Right lobe of liver (tissue), 6 donors: ENCODE measurements around the gene CDH13. TPM values are rescaled to one million over a fixed set of nuclear protein-coding genes. Genes with fewer than 3 reads are reported as not detected.

Source experiments
- ATAC-seq, 4 donors: fragments of 200-7000 bp; cut with Tn5 transposase; one replicate each; pipeline ENCODE4 v1.9.1; 2020; ENCODE audit warnings: mild to moderate bottlenecking in 4 of 4, moderate library complexity in 4 of 4
- DNase-seq, 3 donors: peaks; one replicate each; pipeline ENCODE4 v3.0.0-alpha.2; 2020
- H3K27ac ChIP-seq, 3 donors: fragments of 200-600 bp; one replicate each; pipeline ENCODE4 v1.8.0; 2022
- H3K27me3 ChIP-seq, 2 donors: fragments of 200-600 bp; one replicate each; pipeline ENCODE4 v1.8.0; 2022
- H3K36me3 ChIP-seq, 4 donors: fragments of 200-600 bp; sonication (generic) in 1 of 4; one replicate each; pipeline versions ENCODE4 v1.5.1 to v1.8.0; 2017 to 2022; ENCODE audit warnings: control low read depth in 1 of 4
- H3K4me1 ChIP-seq, 4 donors: fragments of 200-600 bp; sonication (generic) in 1 of 4; one replicate each; pipeline versions ENCODE4 v1.5.1 to v1.8.0; 2017 to 2022; ENCODE audit warnings: control low read depth in 1 of 4
- H3K4me3 ChIP-seq, 3 donors: fragments of 200-600 bp; one replicate each; pipeline ENCODE4 v1.8.0; 2022
- H3K9me3 ChIP-seq, 4 donors: fragments of 200-600 bp; sonication (generic) in 1 of 4; one replicate each; pipeline versions ENCODE4 v1.5.1 to v1.8.0; 2017 to 2022; ENCODE audit warnings: control low read depth in 1 of 4
- POLR2A ChIP-seq: fragments of 450-650 bp; IDR thresholded peaks from one replicate; pipeline ENCODE4 v1.6.1; 2017; ENCODE audit warnings: antibody characterized with exemption, mild to moderate bottlenecking
- WGBS: methylation state at CpG from one replicate; pipeline ENCODE4 v1.1.6; 2018; ENCODE audit warnings: low coverage, low lambda C conversion rate; ENCODE audit not compliant: insufficient coverage; ENCODE audit errors: missing lambda C conversion rate; 5-methylcytosine and 5-hydroxymethylcytosine counted together
- intact Hi-C, 2 donors: fragments of 100-400 bp; cut with DNase I; formaldehyde crosslinking; loops; one replicate each; pipeline versions ENCODE4 v1.11.2 to v1.14.1; 2022
- total RNA-seq, 6 experiments: library from RNA; depleted of rRNA in 2 of 6; stranded (reverse); fragments of >200 nt in 2 of 6; fragmentation: NEBNext Ultra II Directional in 3 of 6; extraction: Animal tissue kit (Norgen Biotek cat#: 25700) in 3 of 6; gene quantifications; one replicate each; pipeline versions ENCODE4 v1.1.0 to v1.2.4, GENCODE V29; 2016 to 2023
- TF ChIP-seq, protein P1 (sequence below), 4 donors: fragments of 200-600 bp in 3 of 4; fragments of 450-650 bp in 1 of 4; IDR thresholded peaks; one replicate each; pipeline versions ENCODE4 v1.5.1 to v1.8.0; 2016 to 2022; ENCODE audit warnings: antibody characterized with exemption in 4 of 4, mild to moderate bottlenecking in 2 of 4
- donor health status: DM: no; HTN: yes; CAD: no.
- donor health status: DM: no; HTN: no; CAD: no.
- donor health status: DM: no; HTN: no; CAD: no.
- donor health status: DM: no; HTN: yes; CAD: no.
- donor health status: DM: no; HTN: yes; CAD: no.

CDH13 gene
- total RNA-seq, 6 experiments from 2014 or later = 0.13 to 4.6 (median 0.49) TPM

DNA sequence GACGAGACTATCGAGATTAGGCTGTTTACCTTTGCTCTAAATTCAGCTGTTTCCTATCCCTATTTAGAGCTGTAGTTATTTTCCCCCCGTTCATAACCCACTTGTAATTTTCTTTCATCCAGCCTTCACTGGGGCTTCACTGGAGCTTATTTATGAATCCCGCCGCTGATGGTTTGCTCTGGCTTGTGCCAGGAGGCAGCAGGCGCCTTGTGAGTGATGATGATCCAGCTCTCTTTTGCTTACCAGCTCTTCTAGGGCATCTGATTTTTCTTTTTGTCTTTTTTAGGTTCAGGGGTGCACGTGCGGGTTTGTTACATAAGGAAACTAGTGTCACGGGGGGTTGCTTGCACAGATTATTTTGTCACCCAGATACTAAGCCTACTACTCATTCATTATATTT is 37.4 kb upstream of the CDH13 start:
- no peak overlapping the region for H3K27ac ChIP-seq
- DNase-seq (no peak), ATAC-seq (no peak)
- H3K4me1 ChIP-seq = no peaks in the 10 kb centered on the region
- no peaks in the 10 kb centered on the region for H3K9me3 ChIP-seq
- no peaks in the 10 kb centered on the region for H3K36me3 ChIP-seq
- 71% methylated on average over 9 of the region's 9 CpGs for WGBS
- intact Hi-C loops = no loop called here
- TF ChIP-seq, protein P1, sequence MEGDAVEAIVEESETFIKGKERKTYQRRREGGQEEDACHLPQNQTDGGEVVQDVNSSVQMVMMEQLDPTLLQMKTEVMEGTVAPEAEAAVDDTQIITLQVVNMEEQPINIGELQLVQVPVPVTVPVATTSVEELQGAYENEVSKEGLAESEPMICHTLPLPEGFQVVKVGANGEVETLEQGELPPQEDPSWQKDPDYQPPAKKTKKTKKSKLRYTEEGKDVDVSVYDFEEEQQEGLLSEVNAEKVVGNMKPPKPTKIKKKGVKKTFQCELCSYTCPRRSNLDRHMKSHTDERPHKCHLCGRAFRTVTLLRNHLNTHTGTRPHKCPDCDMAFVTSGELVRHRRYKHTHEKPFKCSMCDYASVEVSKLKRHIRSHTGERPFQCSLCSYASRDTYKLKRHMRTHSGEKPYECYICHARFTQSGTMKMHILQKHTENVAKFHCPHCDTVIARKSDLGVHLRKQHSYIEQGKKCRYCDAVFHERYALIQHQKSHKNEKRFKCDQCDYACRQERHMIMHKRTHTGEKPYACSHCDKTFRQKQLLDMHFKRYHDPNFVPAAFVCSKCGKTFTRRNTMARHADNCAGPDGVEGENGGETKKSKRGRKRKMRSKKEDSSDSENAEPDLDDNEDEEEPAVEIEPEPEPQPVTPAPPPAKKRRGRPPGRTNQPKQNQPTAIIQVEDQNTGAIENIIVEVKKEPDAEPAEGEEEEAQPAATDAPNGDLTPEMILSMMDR (IDR thresholded peaks at IDR 0.05) = no peak
- no peak overlapping the region for H3K4me3 ChIP-seq
- H3K27me3 ChIP-seq = no peaks in the 10 kb centered on the region

DNA sequence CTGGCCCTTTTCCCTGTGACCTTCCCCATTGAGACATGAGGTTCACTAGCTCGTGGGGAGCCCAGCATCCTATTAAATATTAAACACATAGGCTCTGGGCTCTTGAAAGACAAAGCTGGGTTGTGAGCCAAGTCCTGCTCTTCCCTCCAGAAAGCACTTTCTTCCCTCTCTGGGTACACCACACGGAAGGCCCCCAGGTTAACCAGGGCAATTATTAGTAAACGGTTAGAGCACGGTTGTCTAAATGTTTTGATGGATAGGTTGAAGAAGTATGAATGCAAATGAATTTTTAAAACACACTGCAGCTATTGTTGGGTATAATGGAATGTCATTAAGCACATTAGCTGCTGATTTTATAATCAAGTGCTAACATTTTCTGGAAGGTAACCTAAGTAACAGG is 32.7 kb upstream of the CDH13 start:
- H3K27ac ChIP-seq = no peak overlapping the region
- ATAC-seq (no peak), DNase-seq (no peak)
- H3K4me3 ChIP-seq = no peak overlapping the region
- intact Hi-C loops = no loop called here
- no peak for TF ChIP-seq POLR2A
- TF ChIP-seq, protein P1 (IDR thresholded peaks at IDR 0.05) = no peak
- WGBS = 57% methylated on average over 4 of the region's 4 CpGs
- no peaks in the 10 kb centered on the region for H3K36me3 ChIP-seq
- H3K4me1 ChIP-seq = no peaks in the 10 kb centered on the region
- H3K27me3 ChIP-seq = no peaks in the 10 kb centered on the region
- H3K9me3 ChIP-seq = no peaks in the 10 kb centered on the region

DNA sequence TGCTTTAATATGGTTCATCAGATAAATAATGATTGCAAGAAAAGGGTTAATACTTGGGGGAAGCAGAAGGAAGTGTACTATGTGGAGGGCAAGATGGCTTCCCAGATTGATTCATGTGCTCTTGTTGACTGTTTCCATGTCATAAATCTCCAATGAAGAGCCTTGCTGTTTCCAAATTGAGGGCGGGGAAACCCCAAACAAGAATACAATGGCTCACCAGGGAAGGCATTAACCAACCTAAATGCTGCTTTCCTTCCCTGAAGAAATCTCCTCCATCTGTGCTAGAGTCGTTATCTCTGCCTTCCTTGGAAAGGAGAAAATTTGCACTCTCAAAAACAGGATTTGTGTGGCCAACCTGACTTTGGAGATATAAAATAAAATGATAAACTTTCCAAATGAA is 28.0 kb upstream of the CDH13 start:
- no peak for DNase-seq
- intact Hi-C loops = no loop called here
- ATAC-seq = no peak
- 20% methylated on average over 2 of the region's 2 CpGs for WGBS
- no peak overlapping the region for H3K27ac ChIP-seq
- H3K9me3 ChIP-seq = no peaks in the 10 kb centered on the region
- H3K27me3 ChIP-seq = no peaks in the 10 kb centered on the region
- no peak for TF ChIP-seq POLR2A
- TF ChIP-seq, protein P1 (IDR thresholded peaks at IDR 0.05) = no peak
- H3K4me1 ChIP-seq = no peaks in the 10 kb centered on the region
- H3K36me3 ChIP-seq = no peaks in the 10 kb centered on the region
- no peak overlapping the region for H3K4me3 ChIP-seq

DNA sequence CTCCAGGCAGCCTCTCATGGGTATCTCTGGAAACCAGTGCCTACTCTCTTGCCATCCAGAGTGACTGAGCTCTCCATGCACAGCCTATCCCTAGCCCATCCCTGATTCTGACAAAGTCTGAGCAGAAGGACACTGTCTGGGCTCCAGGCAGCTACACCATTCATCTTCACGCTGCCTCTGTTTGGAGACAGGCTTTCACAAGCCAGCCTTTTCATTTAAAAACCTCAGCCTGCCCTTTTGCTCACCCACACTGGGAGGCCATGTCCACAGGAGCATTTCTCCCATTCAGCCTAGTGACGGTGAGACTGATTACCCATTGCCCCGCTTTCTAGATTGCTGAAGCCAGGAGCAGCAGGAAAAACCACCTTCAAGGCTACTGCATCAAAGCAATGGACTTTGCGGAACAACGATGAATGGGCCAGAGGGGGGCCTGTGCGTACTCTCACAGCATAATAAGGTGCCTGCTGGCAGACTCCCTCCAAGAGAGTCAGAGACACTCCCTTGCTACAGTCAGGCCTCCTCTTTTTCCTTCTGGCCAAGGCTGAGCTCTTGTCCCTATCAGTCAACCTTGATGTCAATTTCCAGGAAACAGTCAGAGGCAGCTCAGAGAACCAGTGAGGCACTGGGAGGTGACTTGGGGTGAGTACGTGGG is 24.7 kb upstream of the CDH13 start:
- ATAC-seq (no peak), DNase-seq (no peak)
- Histone ChIP-seq H3K4me1 (no peaks in the 10 kb centered on the region), H3K9me3 (no peaks in the 10 kb centered on the region), H3K27me3 (no peaks in the 10 kb centered on the region), H3K4me3 (no peak overlapping the region), H3K36me3 (no peaks in the 10 kb centered on the region), H3K27ac (no peak overlapping the region)
- no peak for TF ChIP-seq POLR2A
- TF ChIP-seq, protein P1 (IDR thresholded peaks at IDR 0.05) = no peak
- WGBS = 68% methylated on average over 4 of the region's 7 CpGs
- intact Hi-C loops = no loop called here
